Activated gamma-delta T cell treated with Interleukin-2 at 50 U/mL for 16 hours (primary cell): Measurements from ENCODE around the gene MCOLN2.

ENCODE experiments used
- DNase-seq: peaks from one replicate; pipeline ENCODE4 v3.0.0-alpha.2; 2020

Gene MCOLN2

GRCh38 chr1:84982395-84982794 is 14.5 kb downstream of the MCOLN2 start:
- DNase-seq = no peak

- no peak for DNase-seq
Measured at GRCh38 chr1:84975035-84975434, 21.9 kb downstream of the MCOLN2 start.

DNA sequence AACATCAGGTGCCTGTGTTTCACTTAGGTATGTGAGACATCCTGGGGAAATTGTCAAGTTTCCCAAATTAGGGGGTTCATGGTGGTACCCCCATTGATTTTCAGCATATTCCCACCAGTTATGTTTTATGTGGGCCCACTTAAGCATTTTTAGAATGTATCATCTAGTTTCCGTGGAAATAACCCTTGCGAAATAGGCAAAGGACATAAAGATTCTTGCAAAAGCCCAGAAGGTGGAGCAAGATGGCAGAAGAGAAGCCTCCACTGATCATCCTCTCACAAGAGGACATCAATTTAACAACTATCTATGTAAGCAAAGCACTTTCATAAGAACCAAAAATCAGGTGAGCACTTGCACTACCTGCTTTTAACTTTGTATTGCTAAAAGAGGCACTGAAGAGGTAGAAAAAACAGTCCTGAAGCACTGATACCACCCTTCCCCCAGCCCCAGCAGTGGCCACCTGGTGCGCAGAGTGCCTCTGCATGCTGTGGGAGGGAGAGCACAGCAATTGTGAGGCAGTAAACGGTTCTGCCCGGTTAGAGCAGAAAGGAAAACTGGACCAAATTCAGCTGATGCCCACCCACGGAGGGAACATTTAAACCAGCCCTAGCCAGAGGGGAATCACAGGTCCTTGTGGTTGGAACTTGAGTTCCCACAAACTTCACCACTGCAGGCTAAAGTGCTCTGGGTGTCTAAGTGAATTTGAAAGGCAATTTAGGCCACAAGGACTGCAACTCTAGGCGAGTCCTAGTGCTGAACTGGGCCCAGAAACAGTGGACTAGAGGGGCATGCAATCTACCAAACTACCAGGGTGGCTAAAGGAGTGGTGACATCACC is 23.2 kb downstream of the MCOLN2 start:
- no peak for DNase-seq

- no peak for DNase-seq
Measured at GRCh38 chr1:84972377-84972987, 24.4 kb downstream of the MCOLN2 start.

GRCh38 chr1:84971957-84972356 is 25.0 kb downstream of the MCOLN2 start:
- no peak for DNase-seq

GRCh38 chr1:84969489-84970250 is 27.2 kb downstream of the MCOLN2 start:
- no peak for DNase-seq

GRCh38 chr1:84968865-84969264 is 28.0 kb downstream of the MCOLN2 start:
- no peak for DNase-seq

DNA sequence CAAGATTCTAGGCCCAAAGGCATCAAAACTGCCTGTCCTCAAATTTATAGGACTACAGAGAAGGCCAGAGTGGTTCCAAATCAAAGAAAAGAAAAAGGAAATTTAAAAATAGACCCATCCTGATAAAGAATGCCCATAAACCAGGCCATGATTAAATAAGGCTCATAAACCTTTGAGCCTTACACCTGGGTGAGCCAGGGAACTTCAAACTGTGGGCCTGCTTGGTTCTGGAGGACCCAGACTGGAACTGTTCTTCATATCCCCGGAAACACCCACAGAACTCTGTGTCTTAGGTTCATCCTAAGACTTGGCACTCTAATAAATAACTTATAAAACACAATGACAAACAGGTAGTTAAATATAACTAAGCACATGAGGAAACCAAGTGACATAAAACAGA is 28.8 kb downstream of the MCOLN2 start:
- DNase-seq = no peak

GRCh38 chr1:84967666-84968065 is 29.2 kb downstream of the MCOLN2 start:
- DNase-seq = no peak

- no peak for DNase-seq
Measured at GRCh38 chr1:84963021-84963420, 33.9 kb downstream of the MCOLN2 start.

GRCh38 chr1:84961316-84961715 is 35.6 kb downstream of the MCOLN2 start:
- DNase-seq = no peak

- DNase-seq = no peak
Measured at GRCh38 chr1:84960371-84960770, 36.5 kb downstream of the MCOLN2 start.

DNA sequence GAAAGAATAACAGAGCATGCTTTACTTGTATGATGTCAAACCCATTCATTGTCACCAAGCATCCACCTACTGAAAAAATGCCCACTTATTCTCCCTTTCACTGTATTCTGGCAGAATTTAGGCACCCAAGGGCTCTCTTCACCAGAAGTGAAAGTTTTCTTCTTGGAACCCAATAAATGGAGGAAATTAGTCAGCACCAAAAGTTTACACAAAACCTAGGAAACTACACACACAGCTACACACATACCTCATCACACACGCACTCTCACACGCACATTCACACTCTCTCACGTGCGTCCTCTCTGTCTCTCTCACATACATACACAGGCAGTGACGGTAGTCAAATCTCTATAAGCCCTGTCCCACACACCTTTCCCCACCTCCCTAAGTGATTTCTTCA is 37.6 kb downstream of the MCOLN2 start:
- DNase-seq = no peak

- no peak for DNase-seq
Measured at GRCh38 chr1:84957966-84958365, 38.9 kb downstream of the MCOLN2 start.

DNA sequence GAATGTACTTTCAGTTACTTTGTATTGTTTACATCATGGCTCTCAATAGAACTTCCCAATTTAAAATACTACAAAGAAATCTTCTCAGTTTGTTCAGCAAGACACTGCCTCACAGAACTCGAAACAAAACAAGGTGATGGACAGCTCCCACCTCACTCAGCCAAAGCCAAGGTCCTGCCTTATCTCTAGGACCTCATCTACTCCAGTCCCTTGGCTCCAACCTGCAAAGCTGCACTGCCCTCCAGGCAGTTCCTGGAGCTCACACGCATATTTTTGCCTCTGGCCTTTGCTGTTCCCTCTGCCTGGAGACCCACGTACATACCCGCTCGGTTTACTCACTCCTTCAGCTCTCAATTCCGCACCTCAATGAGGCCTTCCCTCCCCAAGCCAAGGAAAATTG is 40.3 kb downstream of the MCOLN2 start:
- DNase-seq = no peak

DNA sequence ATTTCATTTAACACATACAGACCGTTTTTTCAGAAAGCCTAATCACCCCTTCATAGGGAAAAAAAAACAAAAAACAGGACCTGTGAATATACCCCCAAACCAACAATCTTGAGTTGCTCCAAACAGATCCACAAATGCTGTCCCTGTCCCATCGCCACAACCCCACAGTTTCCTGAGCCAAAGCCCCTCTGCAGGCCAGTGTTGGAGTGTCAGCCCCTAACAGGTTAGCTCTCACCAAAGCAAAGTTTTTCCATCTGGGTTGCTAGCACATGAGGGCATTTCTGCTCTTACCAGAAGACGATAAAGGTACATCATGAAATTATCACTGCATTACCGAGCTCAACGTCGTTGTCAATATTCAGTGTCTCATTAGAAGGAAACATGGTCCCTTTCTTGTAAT is 40.8 kb downstream of the MCOLN2 start:
- DNase-seq = no peak

DNA sequence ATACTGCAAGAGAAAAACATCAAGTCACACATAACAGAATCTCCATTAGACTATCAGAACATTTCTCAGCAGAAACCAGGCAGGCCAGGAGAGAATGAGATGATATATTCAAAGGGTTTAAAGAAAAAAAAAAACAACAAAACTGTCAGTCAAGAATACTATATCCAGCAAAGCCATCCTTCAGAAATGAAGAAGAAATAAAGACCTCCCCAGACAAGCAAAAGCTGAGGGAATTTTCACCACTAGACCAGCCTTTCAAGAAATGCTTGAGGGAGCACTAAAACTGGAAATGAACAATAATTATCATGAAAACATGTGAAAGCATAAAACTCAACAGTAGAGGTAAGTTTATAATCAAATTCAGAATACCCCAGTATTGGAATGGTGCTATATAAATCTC is 47.2 kb downstream of the MCOLN2 start:
- no peak for DNase-seq

GRCh38 chr1:84947536-84948410 is 49.1 kb downstream of the MCOLN2 start:
- no peak for DNase-seq

DNA sequence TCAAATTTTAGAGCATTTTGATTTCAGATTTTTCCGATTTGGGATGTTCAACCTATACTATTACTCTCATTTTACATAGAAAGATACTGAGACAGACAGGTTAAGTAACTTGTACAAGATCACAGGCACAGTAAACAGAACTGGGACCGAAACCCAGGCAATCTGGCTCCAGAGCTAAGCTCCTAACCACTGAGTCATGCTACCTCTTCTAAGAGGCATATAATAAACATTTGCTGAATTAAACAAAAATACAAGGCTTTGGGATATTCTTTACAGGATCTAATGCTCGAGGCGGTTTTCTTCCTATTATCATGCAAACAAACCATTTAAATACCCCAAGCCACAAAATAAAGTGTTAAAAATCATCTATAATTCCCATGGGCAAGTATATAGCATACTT is 50.3 kb downstream of the MCOLN2 start:
- no peak for DNase-seq

- DNase-seq = peak; percentile 71
Measured at GRCh38 chr1:84944767-84945486, 52.0 kb downstream of the MCOLN2 start.

DNA sequence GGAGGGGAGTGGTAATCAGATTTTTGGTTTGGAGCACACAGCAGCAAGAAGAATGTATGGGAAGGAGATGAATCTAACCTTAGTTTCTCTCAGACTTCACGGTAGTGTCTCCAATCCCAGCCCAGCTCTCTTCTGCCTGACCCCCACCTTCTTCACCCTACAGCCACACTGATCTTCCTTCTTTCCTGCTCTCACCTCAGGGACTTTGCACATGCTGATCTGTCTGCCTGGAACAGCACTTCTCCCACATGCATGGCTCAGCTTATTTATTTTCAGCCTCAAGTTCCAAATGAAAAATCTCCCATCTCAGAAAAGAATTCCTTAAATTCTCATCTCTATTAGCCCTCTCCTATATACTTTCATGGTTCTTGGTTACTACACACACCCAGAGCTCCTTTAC is 55.1 kb downstream of the MCOLN2 start:
- no peak for DNase-seq

DNA sequence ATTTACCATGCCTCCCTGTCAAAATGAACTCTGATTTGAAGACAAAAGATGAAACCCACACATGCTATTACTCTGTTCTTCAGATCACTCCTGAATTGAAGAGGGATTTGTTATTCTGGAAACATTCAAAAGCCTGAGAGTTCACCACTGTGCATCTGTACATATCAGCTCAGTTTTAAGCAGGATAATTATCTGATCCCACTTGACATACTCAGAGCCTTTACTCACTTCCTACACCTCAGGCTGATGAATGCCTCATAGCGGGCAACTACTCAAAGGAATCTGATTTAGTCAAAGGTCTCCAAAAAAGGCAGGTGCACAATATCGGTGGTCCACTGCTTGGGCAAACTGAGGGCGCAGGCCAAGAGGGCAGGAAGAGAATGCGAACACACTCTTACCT is 56.4 kb downstream of the MCOLN2 start:
- no peak for DNase-seq
